SK-N-SH (cell line): ENCODE data around the gene BLTP1. TPM values are rescaled to one million over a fixed set of nuclear protein-coding genes. Genes with fewer than 3 reads are reported as not detected.

Source experiments
- CTCF ChIA-PET: fragments of 300-600, 350-600 bp; formaldehyde crosslinking; extraction: SDS; loops from one replicate; lab custom pipeline; 2021; lab: Yijun Ruan, JAX
- POLR2A ChIA-PET: fragments of 350-600 bp; sonication (Branson Sonifier 250); formaldehyde crosslinking; extraction: SDS; loops from one replicate; lab custom pipeline; 2020; ENCODE audit warnings: antibody characterized with exemption, inconsistent platforms; lab: Yijun Ruan, JAX
- DNase-seq: peaks from one replicate; pipeline ENCODE4 v3.0.0; 2012
- H2AFZ ChIP-seq: fragments of 200-600 bp; sonication (generic); 2 replicates; pipeline ENCODE4 v1.8.1; 2016; ENCODE audit warnings: antibody characterized with exemption, mild to moderate bottlenecking, low read depth
- H3F3A ChIP-seq: fragments of 200-600 bp; sonication (generic); replicated peaks from 2 replicates; pipeline ENCODE3; 2016; ENCODE audit warnings: antibody characterized with exemption, mild to moderate bottlenecking; ENCODE audit not compliant: insufficient read depth
- H3K27ac ChIP-seq, 2 experiments: fragments of 200-500 bp in 1 of 2; fragments of 200-600 bp in 1 of 2; sonication (Bioruptor generic) in 1 of 2; sonication (generic), shearing (Covaris generic) in 1 of 2; 2 replicates each; pipeline versions ENCODE4 v1.5.1 to v1.6.1; 2014 to 2016; ENCODE audit warnings: low read depth in 2 of 2, inconsistent platforms in 1 of 2, low read length in 1 of 2, mild to moderate bottlenecking in 1 of 2, mixed read lengths in 1 of 2
- H3K27me3 ChIP-seq: fragments of 200-600 bp; sonication (generic), shearing (Covaris generic); 2 replicates; pipeline ENCODE4 v1.6.1; 2016; ENCODE audit warnings: mixed run types; ENCODE audit not compliant: insufficient read depth
- H3K36me3 ChIP-seq, 2 experiments: fragments of 200-500 bp in 1 of 2; fragments of 200-600 bp in 1 of 2; sonication (Bioruptor generic) in 1 of 2; sonication (generic) in 1 of 2; replicated peaks in 1 of 2; 2 replicates each; pipeline versions ENCODE3 to v1.5.1; 2014 to 2016; ENCODE audit warnings: low read length in 1 of 2, mild to moderate bottlenecking in 1 of 2; ENCODE audit not compliant: insufficient read depth in 2 of 2, control insufficient read depth in 1 of 2
- H3K4me1 ChIP-seq, 2 experiments: fragments of 200-500 bp in 1 of 2; fragments of 200-600 bp in 1 of 2; sonication (Bioruptor generic) in 1 of 2; sonication (generic), shearing (Covaris generic) in 1 of 2; 2 replicates each; pipeline versions ENCODE4 v1.5.1 to v1.6.1; 2014 to 2016; ENCODE audit warnings: low read depth in 1 of 2, low read length in 1 of 2, mixed run types in 1 of 2; ENCODE audit not compliant: insufficient read depth in 2 of 2, control insufficient read depth in 1 of 2
- H3K4me2 ChIP-seq: fragments of 200-600 bp; sonication (generic), shearing (Covaris generic); 2 replicates; pipeline ENCODE4 v1.6.1; 2017; ENCODE audit warnings: mixed run types
- H3K4me3 ChIP-seq, 2 experiments: fragments of 200-500 bp in 1 of 2; fragments of 200-600 bp in 1 of 2; sonication (Bioruptor generic) in 1 of 2; sonication (generic), shearing (Covaris generic) in 1 of 2; 2 replicates each; pipeline versions ENCODE4 v1.5.1 to v1.8.1; 2014 to 2016; ENCODE audit warnings: low read depth in 2 of 2, inconsistent platforms in 1 of 2, low read length in 1 of 2, mild to moderate bottlenecking in 1 of 2, mixed read lengths in 1 of 2, moderate library complexity in 1 of 2
- H3K79me2 ChIP-seq: fragments of 200-600 bp; sonication (generic); 2 replicates; pipeline ENCODE4 v1.8.1; 2017; ENCODE audit warnings: mild to moderate bottlenecking; ENCODE audit not compliant: insufficient read depth
- H3K9ac ChIP-seq: fragments of 200-600 bp; sonication (generic); 2 replicates; pipeline ENCODE4 v1.6.1; 2017; ENCODE audit warnings: mixed run types
- H3K9me2 ChIP-seq: fragments of 200-600 bp; sonication (generic); 2 replicates; pipeline ENCODE4 v1.6.1; 2017; ENCODE audit warnings: mixed run types
- H3K9me3 ChIP-seq: fragments of 200-600 bp; sonication (generic); 2 replicates; pipeline ENCODE4 v1.6.1; 2017; ENCODE audit warnings: mixed run types, mild to moderate bottlenecking, moderate library complexity
- H4K20me1 ChIP-seq: fragments of 200-600 bp; sonication (generic); 2 replicates; pipeline ENCODE4 v1.6.1; 2017; ENCODE audit warnings: mild to moderate bottlenecking, mixed run types; ENCODE audit not compliant: insufficient read depth
- EZH2phosphoT487 ChIP-seq: fragments of 200-600 bp; sonication (generic); IDR thresholded peaks from 2 replicates; pipeline ENCODE4 v1.6.1; 2017; ENCODE audit warnings: low read depth, mixed run types, mild to moderate bottlenecking, antibody characterized with exemption, moderate library complexity, borderline replicate concordance
- FOSL2 ChIP-seq: IDR thresholded peaks from 2 replicates; pipeline ENCODE4 v1.4.0; 2012; ENCODE audit warnings: low read depth, mild to moderate bottlenecking, moderate library complexity, borderline replicate concordance
- FOXM1 ChIP-seq: IDR thresholded peaks from 2 replicates; pipeline ENCODE4 v1.4.0; 2012; ENCODE audit warnings: low read depth, mild to moderate bottlenecking
- GATA2 ChIP-seq: sonication (generic); formaldehyde crosslinking; IDR thresholded peaks from 2 replicates; pipeline ENCODE4 v1.5.0; 2020; ENCODE audit warnings: mild to moderate bottlenecking, missing genetic modification reagents
- JUND ChIP-seq: IDR thresholded peaks from 2 replicates; pipeline ENCODE4 v1.4.0; 2012
- MAX ChIP-seq: IDR thresholded peaks from 2 replicates; pipeline ENCODE4 v1.4.0; 2012; ENCODE audit warnings: low read depth
- MXI1 ChIP-seq: IDR thresholded peaks from 2 replicates; pipeline ENCODE4 v1.6.1; 2012; ENCODE audit warnings: mild to moderate bottlenecking, low read depth, low read length, improper control_type of control experiment
- NRF1 ChIP-seq: IDR thresholded peaks from 2 replicates; pipeline ENCODE4 v1.6.1; 2012; ENCODE audit warnings: low read depth, mild to moderate bottlenecking, low read length
- RFX5 ChIP-seq: IDR thresholded peaks from 2 replicates; pipeline ENCODE4 v1.6.1; 2012; ENCODE audit warnings: mild to moderate bottlenecking, improper control_type of control experiment, low read length
- RXRA ChIP-seq: IDR thresholded peaks from 2 replicates; pipeline ENCODE4 v1.4.0; 2012; ENCODE audit warnings: low read depth, mild to moderate bottlenecking, borderline replicate concordance
- TEAD4 ChIP-seq: IDR thresholded peaks from 2 replicates; pipeline ENCODE4 v1.4.0; 2012; ENCODE audit warnings: mild to moderate bottlenecking, borderline replicate concordance; ENCODE audit not compliant: insufficient read depth
- WGBS: methylation state at CpG from one replicate; pipeline ENCODE4 v1.1.6; 2017; ENCODE audit warnings: low lambda C conversion rate; 5-methylcytosine and 5-hydroxymethylcytosine counted together
- polyA plus RNA-seq, 3 experiments: library from polyadenylated mRNA; depleted of rRNA; stranded (reverse); fragments of >200 nt; gene quantifications; 2 replicates each; pipeline ENCODE4 v1.2.3, GENCODE V29; 2012
- TF ChIP-seq, protein P1 (sequence below): IDR thresholded peaks from 2 replicates; pipeline ENCODE4 v1.6.1; 2012; ENCODE audit warnings: mild to moderate bottlenecking, low read depth, low read length, moderate library complexity
- TF ChIP-seq, protein P2 (sequence below): fragments of 200-600 bp; sonication (generic); IDR thresholded peaks from 2 replicates; pipeline ENCODE4 v1.6.1; 2017; ENCODE audit warnings: antibody characterized with exemption, mild to moderate bottlenecking, moderate library complexity
- TF ChIP-seq, protein P3 (sequence below): fragments of 150-350 bp; IDR thresholded peaks from 2 replicates; pipeline ENCODE4 v1.6.1; 2016; ENCODE audit warnings: mild to moderate bottlenecking, low read depth, low read length

The BLTP1 gene
- polyA plus RNA-seq, 1 of the 3 experiments (the other 2 are of a cell fraction) = 13.1 TPM

- Histone ChIP-seq H2AFZ (no peak overlapping the region), H3K27me3 (no peaks in the 10 kb centered on the region), H3K27ac (no peak overlapping the region), H3K9me3 (no peaks in the 10 kb centered on the region), H3K9me2 (no peaks in the 10 kb centered on the region), H3K36me3 (no peaks in the 10 kb centered on the region), H4K20me1 (no peaks in the 10 kb centered on the region), H3K4me3 (no peak overlapping the region), H3K4me1 (no peaks in the 10 kb centered on the region), H3K4me2 (no peak overlapping the region), H3K9ac (no peak overlapping the region), H3F3A (no peaks in the 10 kb centered on the region), H3K79me2 (no peaks in the 10 kb centered on the region)
- DNase-seq = no peak
- WGBS = 16% methylated on average over 1 of the region's 1 CpG
- POLR2A ChIA-PET = no interaction called here
- CTCF ChIA-PET = no interaction called here
- TF ChIP-seq FOSL2 (no peak), EZH2phosphoT487 (no peak), FOXM1 (no peak), MAX (no peak)
- TF ChIP-seq, protein P1, sequence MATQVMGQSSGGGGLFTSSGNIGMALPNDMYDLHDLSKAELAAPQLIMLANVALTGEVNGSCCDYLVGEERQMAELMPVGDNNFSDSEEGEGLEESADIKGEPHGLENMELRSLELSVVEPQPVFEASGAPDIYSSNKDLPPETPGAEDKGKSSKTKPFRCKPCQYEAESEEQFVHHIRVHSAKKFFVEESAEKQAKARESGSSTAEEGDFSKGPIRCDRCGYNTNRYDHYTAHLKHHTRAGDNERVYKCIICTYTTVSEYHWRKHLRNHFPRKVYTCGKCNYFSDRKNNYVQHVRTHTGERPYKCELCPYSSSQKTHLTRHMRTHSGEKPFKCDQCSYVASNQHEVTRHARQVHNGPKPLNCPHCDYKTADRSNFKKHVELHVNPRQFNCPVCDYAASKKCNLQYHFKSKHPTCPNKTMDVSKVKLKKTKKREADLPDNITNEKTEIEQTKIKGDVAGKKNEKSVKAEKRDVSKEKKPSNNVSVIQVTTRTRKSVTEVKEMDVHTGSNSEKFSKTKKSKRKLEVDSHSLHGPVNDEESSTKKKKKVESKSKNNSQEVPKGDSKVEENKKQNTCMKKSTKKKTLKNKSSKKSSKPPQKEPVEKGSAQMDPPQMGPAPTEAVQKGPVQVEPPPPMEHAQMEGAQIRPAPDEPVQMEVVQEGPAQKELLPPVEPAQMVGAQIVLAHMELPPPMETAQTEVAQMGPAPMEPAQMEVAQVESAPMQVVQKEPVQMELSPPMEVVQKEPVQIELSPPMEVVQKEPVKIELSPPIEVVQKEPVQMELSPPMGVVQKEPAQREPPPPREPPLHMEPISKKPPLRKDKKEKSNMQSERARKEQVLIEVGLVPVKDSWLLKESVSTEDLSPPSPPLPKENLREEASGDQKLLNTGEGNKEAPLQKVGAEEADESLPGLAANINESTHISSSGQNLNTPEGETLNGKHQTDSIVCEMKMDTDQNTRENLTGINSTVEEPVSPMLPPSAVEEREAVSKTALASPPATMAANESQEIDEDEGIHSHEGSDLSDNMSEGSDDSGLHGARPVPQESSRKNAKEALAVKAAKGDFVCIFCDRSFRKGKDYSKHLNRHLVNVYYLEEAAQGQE = peak; percentile 72; the same call in 1 of the 2 replicates
- TF ChIP-seq, protein P2, sequence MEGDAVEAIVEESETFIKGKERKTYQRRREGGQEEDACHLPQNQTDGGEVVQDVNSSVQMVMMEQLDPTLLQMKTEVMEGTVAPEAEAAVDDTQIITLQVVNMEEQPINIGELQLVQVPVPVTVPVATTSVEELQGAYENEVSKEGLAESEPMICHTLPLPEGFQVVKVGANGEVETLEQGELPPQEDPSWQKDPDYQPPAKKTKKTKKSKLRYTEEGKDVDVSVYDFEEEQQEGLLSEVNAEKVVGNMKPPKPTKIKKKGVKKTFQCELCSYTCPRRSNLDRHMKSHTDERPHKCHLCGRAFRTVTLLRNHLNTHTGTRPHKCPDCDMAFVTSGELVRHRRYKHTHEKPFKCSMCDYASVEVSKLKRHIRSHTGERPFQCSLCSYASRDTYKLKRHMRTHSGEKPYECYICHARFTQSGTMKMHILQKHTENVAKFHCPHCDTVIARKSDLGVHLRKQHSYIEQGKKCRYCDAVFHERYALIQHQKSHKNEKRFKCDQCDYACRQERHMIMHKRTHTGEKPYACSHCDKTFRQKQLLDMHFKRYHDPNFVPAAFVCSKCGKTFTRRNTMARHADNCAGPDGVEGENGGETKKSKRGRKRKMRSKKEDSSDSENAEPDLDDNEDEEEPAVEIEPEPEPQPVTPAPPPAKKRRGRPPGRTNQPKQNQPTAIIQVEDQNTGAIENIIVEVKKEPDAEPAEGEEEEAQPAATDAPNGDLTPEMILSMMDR = no peak
These were observed 9.4 kb upstream of the BLTP1 start for GRCh38 chr4:122142687-122143086.

GRCh38 chr4:122146652-122147051 lies 5.5 kb upstream of the BLTP1 start:
- no peaks in the 10 kb centered on the region for H3K36me3 ChIP-seq

More at GRCh38 chr4:122146652-122147051, 5.5 kb upstream of the BLTP1 start:
- Histone ChIP-seq H3K4me2 (no peak overlapping the region), H3K4me1 (no peaks in the 10 kb centered on the region), H3K4me3 (no peak overlapping the region), H3K9me3 (no peaks in the 10 kb centered on the region), H3K79me2 (no peaks in the 10 kb centered on the region), H3K27ac (no peak overlapping the region), H3K9me2 (no peaks in the 10 kb centered on the region), H3K9ac (no peak overlapping the region), H4K20me1 (no peaks in the 10 kb centered on the region), H3F3A (no peaks in the 10 kb centered on the region), H3K27me3 (no peaks in the 10 kb centered on the region), H2AFZ (no peak overlapping the region)
- CTCF ChIA-PET = no interaction called here
- POLR2A ChIA-PET = no interaction called here
- no peak for DNase-seq
- 65% methylated on average over 4 of the region's 4 CpGs for WGBS
- no peak for TF ChIP-seq RXRA
- TF ChIP-seq, protein P3, sequence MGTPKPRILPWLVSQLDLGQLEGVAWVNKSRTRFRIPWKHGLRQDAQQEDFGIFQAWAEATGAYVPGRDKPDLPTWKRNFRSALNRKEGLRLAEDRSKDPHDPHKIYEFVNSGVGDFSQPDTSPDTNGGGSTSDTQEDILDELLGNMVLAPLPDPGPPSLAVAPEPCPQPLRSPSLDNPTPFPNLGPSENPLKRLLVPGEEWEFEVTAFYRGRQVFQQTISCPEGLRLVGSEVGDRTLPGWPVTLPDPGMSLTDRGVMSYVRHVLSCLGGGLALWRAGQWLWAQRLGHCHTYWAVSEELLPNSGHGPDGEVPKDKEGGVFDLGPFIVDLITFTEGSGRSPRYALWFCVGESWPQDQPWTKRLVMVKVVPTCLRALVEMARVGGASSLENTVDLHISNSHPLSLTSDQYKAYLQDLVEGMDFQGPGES = no peak
- no peak for TF ChIP-seq MXI1
- no peak for TF ChIP-seq JUND
- TF ChIP-seq FOSL2 = no peak
- no peak for TF ChIP-seq EZH2phosphoT487
- no peak for TF ChIP-seq RFX5
- TF ChIP-seq GATA2 (CRISPR knock-in tag) = no peak
- no peak for TF ChIP-seq TEAD4
- no peak for TF ChIP-seq MAX
- no peak for TF ChIP-seq NRF1
